Stimulated activated CD4-positive, alpha-beta T cell treated with anti-CD3 and anti-CD28 coated beads, TNF-alpha, amount 100 ng/mL, for 1 hour (primary cell): ENCODE data around the gene RPL26.
"Not testable (repeated sequence)": the region's sequence is repeated elsewhere in the genome, so short reads cannot be mapped to it uniquely, and the experiment has no call there.

Source experiments
- DNase-seq, 3 donors: peaks; one replicate each; pipeline ENCODE4 v3.0.0-alpha.2; 2020; ENCODE audit warnings: low read depth in 3 of 3, low spot score in 1 of 3

RPL26 gene

GRCh38 chr17:8397636-8398035 is 14.6 kb upstream of the RPL26 start, which contains the start of gene RNF222:
Gene RNF222, minus strand, starts transcription at chr17:8397827. Its CDS starts 4,366 bp downstream, at chr17:8393461.
- no peak for DNase-seq

DNA sequence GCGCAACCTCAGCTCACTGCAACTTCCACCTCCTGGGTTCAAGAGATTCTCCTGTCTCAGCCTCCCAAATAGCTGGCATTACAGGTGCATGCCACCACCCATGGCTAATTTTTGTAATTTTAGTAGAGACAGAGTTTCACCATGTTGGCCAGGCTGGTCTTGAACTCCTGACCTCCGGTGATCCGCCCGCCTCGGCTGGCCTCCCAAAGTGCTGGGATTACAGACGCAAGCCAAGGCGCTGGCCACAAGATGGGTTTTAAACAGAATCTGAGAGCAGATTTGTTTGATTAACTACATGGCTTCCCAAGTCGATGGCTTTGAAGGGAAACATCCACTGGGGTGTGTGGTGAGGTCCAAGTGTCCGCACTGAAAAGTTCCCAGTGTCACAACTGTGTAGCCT is 11.5 kb upstream of the RPL26 start:
- not testable (repeated sequence) for DNase-seq

- DNase-seq: no peak
Observed at GRCh38 chr17:8393470-8394231, 10.7 kb upstream of the RPL26 start.

DNA sequence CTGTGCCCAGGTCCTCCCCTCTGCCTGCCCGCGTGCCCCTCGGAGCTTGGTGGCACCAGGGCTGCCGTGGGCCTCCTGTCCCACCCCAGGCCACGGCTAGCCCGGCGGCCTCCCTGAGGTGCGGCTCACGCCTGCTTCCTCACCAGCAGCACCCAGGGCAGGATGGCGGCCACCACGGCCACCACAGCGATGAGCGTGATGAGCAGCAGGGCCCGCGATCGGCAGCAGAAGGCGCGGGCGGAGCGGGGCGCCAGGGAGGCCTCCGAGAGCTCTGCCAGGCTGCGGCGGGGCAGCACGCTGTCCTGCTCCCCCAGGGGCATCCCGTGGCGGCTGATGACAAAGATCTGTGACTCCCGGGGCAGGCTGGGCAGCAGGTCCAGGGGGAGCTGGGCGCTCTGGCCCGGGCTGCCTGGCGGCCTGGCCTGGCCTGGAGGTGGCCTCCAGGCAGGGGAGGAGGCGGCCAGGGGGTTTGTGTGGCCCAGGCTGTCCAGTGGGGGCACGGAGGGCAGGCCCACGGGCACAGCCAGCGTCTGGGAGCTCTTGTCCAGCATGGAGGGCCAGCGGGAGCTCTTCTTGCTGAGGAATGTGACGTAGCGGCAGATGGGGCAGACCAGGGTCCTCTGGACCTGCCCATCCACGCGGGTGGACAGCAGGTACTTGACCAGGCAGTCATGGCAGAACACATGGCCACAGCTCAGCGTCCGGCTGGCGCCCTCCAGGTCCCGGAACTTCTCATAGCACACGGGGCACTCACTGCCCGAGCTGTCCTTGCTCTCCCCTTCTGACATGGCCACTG is 9.9 kb upstream of the RPL26 start:
- DNase-seq: no peak

DNA sequence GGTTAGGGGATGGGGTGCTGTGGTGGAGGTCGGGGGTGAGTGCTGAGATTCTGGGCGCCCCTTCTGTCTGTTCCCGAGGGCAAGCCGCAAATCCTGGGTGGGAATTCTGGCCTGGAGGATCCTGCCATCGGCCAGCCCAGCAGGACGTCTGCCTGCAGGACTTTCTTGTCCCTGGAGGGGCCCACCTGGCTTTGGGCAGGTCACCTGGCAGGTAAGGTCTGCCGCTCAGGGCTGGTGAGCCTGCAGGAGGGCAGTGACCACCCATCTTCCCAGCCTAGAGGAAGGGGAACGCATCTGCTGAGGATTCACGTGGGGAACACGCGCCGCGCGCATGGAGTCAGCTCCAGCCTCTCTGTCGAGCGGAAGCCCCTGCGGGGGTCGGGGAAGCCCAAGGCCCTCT is 9.3 kb upstream of the RPL26 start:
- DNase-seq: no peak

GRCh38 chr17:8391711-8392110 is 8.7 kb upstream of the RPL26 start:
- no peak for DNase-seq

DNA sequence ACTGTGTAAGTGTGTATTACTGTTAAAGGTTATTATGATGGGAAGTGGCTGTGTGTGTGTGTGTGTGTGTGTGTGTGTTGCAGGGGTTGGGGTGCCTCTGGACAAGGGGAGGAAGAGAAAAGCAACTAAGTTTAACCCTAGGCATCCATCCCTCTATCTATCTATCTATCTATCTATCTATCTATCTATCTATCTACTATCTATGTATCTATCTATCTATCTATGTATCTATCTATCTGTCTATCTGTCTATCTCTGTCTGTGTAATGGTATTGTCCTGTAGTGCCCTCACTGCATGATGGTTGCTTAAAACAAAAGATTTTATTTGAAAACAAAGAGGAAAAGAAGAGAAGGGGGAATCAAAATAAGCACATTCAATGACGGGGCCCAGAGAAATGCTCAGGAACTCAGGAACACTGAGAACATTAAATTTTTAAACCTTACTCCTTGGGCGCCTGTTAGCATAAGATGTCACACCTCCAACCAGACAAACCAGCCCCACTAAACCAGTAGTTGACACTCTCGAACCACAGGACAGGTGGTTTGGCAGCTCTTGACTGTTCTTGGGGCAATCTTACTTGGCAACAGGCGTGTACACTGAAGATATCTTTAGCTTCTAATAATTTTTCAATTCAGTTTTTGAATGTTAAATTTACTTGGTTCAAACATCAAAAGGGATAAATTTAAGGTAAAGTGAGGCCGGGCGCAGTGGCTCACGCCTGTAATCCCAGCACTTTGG is 5.1 kb upstream of the RPL26 start:
- no peak for DNase-seq

DNA sequence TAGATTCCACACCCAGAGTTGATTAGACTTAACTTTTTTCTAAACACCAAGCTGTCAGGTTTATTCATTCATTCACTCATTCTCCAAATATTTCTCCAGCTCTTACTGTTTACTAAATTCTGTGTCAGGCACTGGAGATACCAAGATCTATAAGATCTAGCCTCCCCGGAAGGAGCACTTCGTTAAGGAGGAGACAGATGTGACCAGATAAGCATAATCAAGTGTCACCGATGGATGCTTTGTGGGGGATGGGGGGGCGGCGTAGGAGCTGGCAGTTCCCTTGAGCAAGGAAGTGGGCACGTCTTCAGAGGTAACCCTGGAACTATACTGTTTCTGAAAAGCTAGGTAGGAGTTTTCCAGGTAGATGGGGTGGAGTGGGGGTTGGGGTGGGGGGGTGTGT is 3.8 kb upstream of the RPL26 start:
- no peak for DNase-seq

- DNase-seq: no peak
Observed at GRCh38 chr17:8384801-8385378, 1.9 kb upstream of the RPL26 start.

DNA sequence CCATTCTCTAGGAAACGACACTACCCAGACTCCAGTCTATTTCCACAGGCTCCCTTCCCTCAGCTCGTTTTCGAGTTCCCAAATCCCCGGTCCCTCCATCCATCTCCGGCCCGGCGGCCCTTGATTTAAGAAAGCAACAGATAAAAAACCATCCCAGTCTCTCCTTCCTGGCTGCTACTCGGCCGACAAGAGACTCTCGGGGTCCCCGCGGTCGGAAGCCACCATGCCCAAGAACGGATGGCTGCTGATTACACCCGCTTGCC is 182 bp downstream of the RPL26 start:
- no peak for DNase-seq

GRCh38 chr17:8382052-8382879 is 727 bp downstream of the RPL26 start:
- no peak for DNase-seq

DNA sequence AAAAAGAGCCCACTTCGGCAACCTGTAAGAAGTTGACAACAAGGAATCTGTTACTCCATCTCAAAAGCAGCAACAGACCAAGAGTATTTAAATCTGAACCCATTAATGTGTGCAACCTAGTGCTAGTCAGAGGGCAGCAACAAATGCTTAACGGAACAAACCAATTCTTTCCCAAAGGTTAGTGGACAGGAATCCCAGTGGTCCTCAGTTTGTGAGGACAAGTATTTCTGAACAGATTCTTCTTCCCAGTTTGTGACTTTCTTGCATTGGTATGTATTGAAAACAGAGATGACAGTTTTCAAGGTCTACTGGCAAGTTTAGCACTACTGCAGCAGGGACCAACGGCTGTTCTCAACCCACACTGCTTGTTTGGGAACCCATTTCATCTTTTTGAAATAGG is 2.9 kb downstream of the RPL26 start:
- no peak for DNase-seq

- DNase-seq: not testable (repeated sequence)
Observed at GRCh38 chr17:8378117-8378516, 4.9 kb downstream of the RPL26 start.

GRCh38 chr17:8377422-8377821 is 5.6 kb downstream of the RPL26 start:
- DNase-seq: no peak

DNA sequence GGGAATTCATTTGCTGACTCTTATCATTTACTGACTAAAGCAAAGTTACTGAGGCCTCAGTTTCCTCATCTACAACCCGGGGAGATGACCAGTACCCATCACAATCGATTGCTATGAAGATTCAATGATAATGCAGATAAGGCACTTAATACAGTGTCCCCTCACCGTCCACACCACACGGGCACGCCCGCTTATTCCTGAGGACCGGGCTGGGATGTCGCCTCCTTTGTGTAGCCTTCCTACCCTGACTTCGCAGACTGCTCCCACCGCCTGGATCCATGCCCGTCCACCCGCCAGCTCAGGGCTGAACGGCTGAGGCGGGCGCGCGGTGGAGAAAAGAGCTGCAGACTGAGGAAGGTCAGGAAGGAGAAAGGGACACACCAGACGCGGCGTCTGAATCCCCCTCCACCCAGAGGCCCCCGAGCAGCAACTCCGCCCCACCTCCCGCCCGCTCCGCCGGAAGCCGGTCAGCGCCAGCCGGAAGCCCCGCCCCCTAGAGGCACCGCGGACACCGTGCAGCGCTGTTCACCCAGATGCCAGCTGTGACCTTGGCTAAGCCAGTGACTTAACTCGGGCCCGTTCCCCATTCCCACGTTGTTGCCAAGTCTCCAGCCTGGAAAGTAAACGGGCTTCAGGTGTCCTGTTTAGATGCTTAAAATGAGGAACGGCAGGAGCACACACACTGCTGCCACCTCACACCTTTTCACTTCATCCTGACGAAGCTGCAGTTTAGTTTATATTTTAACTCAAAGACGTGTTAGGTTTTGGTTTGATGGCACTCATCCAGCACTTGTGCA is 6.5 kb downstream of the RPL26 start, which contains the start of gene KRABD2:
KRABD2 (minus strand) TSS at position 434 of the 797 bp plus-strand sequence.
- DNase-seq: peak; percentile 72 to 89 (median 75)

GRCh38 chr17:8375738-8376259 is 7.2 kb downstream of the RPL26 start:
- no peak for DNase-seq

- not testable (repeated sequence) for DNase-seq
Observed at GRCh38 chr17:8373856-8374255, 9.1 kb downstream of the RPL26 start.

- DNase-seq: no peak
Observed at GRCh38 chr17:8372422-8372821, 10.6 kb downstream of the RPL26 start.

DNA sequence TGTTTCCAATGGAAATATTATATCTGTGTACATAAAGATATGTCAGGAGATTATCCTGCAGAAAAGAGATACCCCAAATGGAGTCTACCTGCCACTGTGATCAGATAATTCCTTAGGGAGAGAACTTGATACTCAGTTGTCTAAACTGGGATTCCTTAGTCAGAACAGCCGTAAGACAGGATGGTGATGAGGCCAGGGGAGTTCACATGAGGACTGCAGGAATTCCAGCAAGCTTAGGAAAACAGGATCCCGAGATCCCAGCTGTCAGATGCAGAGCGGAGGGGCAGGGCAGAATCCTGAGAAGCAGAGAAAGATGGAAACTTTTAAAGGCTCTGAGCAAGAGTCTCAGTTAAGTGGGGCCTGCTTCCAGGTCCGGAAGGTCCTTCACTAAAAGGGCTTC is 11.2 kb downstream of the RPL26 start:
- DNase-seq: no peak

DNA sequence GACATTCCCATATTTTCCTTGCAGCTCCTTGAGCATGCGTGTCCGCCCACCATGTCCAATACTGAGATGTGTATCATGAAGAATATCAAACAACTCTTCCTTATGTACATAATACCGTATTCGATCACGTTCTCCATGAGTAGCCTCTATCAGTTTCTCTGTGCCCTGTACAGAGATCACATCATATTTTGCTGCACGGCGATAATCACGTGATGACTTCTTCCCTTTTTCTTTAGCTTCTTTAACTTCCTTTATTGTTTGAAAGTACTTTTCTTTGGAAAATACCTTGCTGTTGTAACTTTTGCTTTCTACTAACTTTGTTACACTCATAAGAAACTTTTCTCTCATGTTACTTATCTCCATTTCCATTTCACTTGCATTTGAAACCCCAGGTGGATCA is 13.0 kb downstream of the RPL26 start:
- no peak for DNase-seq
